HUES64 (cell line): ENCODE results near the gene SSX2IP.

ENCODE experiments used
- H3K27ac ChIP-seq: 2 replicates; pipeline ENCODE4 v1.7.0; 2013; ENCODE audit warnings: low read depth, low read length, inconsistent platforms
- H3K27me3 ChIP-seq: 2 replicates; pipeline ENCODE4 v1.6.1; 2013; ENCODE audit warnings: mild to moderate bottlenecking, low read length; ENCODE audit not compliant: insufficient read depth
- H3K36me3 ChIP-seq: 2 replicates; pipeline ENCODE4 v1.6.1; 2013; ENCODE audit warnings: mild to moderate bottlenecking, low read length; ENCODE audit not compliant: insufficient read depth
- H3K4me1 ChIP-seq: 2 replicates; pipeline ENCODE4 v1.6.1; 2013; ENCODE audit warnings: mild to moderate bottlenecking, low read length, moderate library complexity; ENCODE audit not compliant: insufficient read depth
- H3K4me3 ChIP-seq: 2 replicates; pipeline ENCODE4 v1.5.1; 2013; ENCODE audit warnings: mild to moderate bottlenecking, low read length, moderate library complexity
- H3K9ac ChIP-seq: 2 replicates; pipeline ENCODE4 v1.6.1; 2013; ENCODE audit warnings: mild to moderate bottlenecking, low read depth, low read length
- H3K9me3 ChIP-seq: 2 replicates; pipeline ENCODE4 v1.6.1; 2013; ENCODE audit warnings: low read depth, low read length; ENCODE audit not compliant: insufficient read depth
- WGBS: fragments of 150-250, 120-280 bp; methylation state at CpG from one replicate; pipeline ENCODE4 v1.1.7; 2013; ENCODE audit warnings: missing lambda C conversion rate; 5-methylcytosine and 5-hydroxymethylcytosine counted together

Gene SSX2IP

GRCh38 chr1:84635429-84635828, 54.8 kb downstream of the SSX2IP start:
- H3K27ac ChIP-seq, result no peak overlapping the region

GRCh38 chr1:84634536-84635205, 55.6 kb downstream of the SSX2IP start:
- no peak overlapping the region for H3K27ac ChIP-seq
- H3K4me3 ChIP-seq, result no peak overlapping the region
- WGBS, result 75% methylated on average over 5 of the region's 5 CpGs
- no peaks in the 10 kb centered on the region for H3K36me3 ChIP-seq
- H3K27me3 ChIP-seq, result no peaks in the 10 kb centered on the region
- peaks cover 4% of the 10 kb centered on the region; the same call in 1 of the 2 replicates for H3K4me1 ChIP-seq
- H3K9me3 ChIP-seq, result no peaks in the 10 kb centered on the region
- H3K9ac ChIP-seq, result no peak overlapping the region

More at GRCh38 chr1:84635429-84635828, 54.8 kb downstream of the SSX2IP start:
- Histone ChIP-seq H3K9ac (no peak overlapping the region), H3K9me3 (no peaks in the 10 kb centered on the region), H3K36me3 (no peaks in the 10 kb centered on the region), H3K4me3 (no peak overlapping the region), H3K27me3 (no peaks in the 10 kb centered on the region), H3K4me1 (peaks cover 4% of the 10 kb centered on the region; the same call in 1 of the 2 replicates)
- 95% methylated on average over 2 of the region's 2 CpGs for WGBS

GRCh38 chr1:84632673-84633434, 57.4 kb downstream of the SSX2IP start:
- 84% methylated on average over 2 of the region's 2 CpGs for WGBS

GRCh38 chr1:84632137-84632536, 58.1 kb downstream of the SSX2IP start:
- no peaks in the 10 kb centered on the region for H3K9me3 ChIP-seq
- H3K27ac ChIP-seq, result no peak overlapping the region
- no peak overlapping the region for H3K4me3 ChIP-seq
- peaks cover 4% of the 10 kb centered on the region; the same call in 1 of the 2 replicates for H3K4me1 ChIP-seq
- no peaks in the 10 kb centered on the region for H3K27me3 ChIP-seq
- H3K36me3 ChIP-seq, result no peaks in the 10 kb centered on the region
- 79% methylated on average over 6 of the region's 6 CpGs for WGBS
- no peak overlapping the region for H3K9ac ChIP-seq

More at GRCh38 chr1:84632673-84633434, 57.4 kb downstream of the SSX2IP start:
- no peak overlapping the region for H3K9ac ChIP-seq
- H3K4me3 ChIP-seq, result no peak overlapping the region
- H3K9me3 ChIP-seq, result no peaks in the 10 kb centered on the region
- peaks cover 4% of the 10 kb centered on the region; the same call in 1 of the 2 replicates for H3K4me1 ChIP-seq
- H3K27ac ChIP-seq, result no peak overlapping the region
- no peaks in the 10 kb centered on the region for H3K36me3 ChIP-seq
- no peaks in the 10 kb centered on the region for H3K27me3 ChIP-seq

GRCh38 chr1:84624876-84625275, 65.4 kb downstream of the SSX2IP start:
- Histone ChIP-seq H3K4me3 (no peak overlapping the region), H3K27ac (no peak overlapping the region), H3K36me3 (no peaks in the 10 kb centered on the region), H3K9ac (no peak overlapping the region), H3K4me1 (peaks cover under 1% of the 10 kb centered on the region; the same call in 1 of the 2 replicates), H3K9me3 (no peaks in the 10 kb centered on the region), H3K27me3 (no peaks in the 10 kb centered on the region)
- WGBS, result 98% methylated on average over 4 of the region's 5 CpGs

GRCh38 chr1:84621553-84621952, 68.7 kb downstream of the SSX2IP start:
- Histone ChIP-seq H3K36me3 (no peaks in the 10 kb centered on the region), H3K27me3 (no peaks in the 10 kb centered on the region), H3K4me1 (peaks cover 7% of the 10 kb centered on the region; the same call in 1 of the 2 replicates), H3K27ac (no peak overlapping the region), H3K4me3 (no peak overlapping the region), H3K9me3 (no peaks in the 10 kb centered on the region), H3K9ac (no peak overlapping the region)
- WGBS, result 93% methylated on average over 14 of the region's 14 CpGs

GRCh38 chr1:84620720-84621313, 69.4 kb downstream of the SSX2IP start:
- peak overlapping the region; percentile 55 for H3K27ac ChIP-seq
- H3K4me3 ChIP-seq, result peak overlapping the region; percentile 84
- H3K9ac ChIP-seq, result peak overlapping the region; percentile 85

GRCh38 chr1:84619383-84620102, 70.7 kb downstream of the SSX2IP start:
- Histone ChIP-seq H3K4me3 (no peak overlapping the region), H3K36me3 (no peaks in the 10 kb centered on the region), H3K4me1 (peaks cover 7% of the 10 kb centered on the region; the same call in 1 of the 2 replicates), H3K27ac (no peak overlapping the region), H3K9ac (no peak overlapping the region), H3K27me3 (no peaks in the 10 kb centered on the region), H3K9me3 (peaks cover 4% of the 10 kb centered on the region)
- 78% methylated on average over 9 of the region's 9 CpGs for WGBS

More at GRCh38 chr1:84620720-84621313, 69.4 kb downstream of the SSX2IP start:
- WGBS, result 2% methylated on average over 46 of the region's 46 CpGs
- Histone ChIP-seq H3K4me1 (peaks cover 7% of the 10 kb centered on the region; the same call in 1 of the 2 replicates), H3K27me3 (no peaks in the 10 kb centered on the region), H3K9me3 (no peaks in the 10 kb centered on the region), H3K36me3 (no peaks in the 10 kb centered on the region)

GRCh38 chr1:84617349-84617748, 72.9 kb downstream of the SSX2IP start:
- WGBS, result 88% methylated on average over 2 of the region's 2 CpGs
- no peaks in the 10 kb centered on the region for H3K36me3 ChIP-seq
- peaks cover 7% of the 10 kb centered on the region; the same call in 1 of the 2 replicates for H3K4me1 ChIP-seq
- no peak overlapping the region for H3K4me3 ChIP-seq
- H3K9me3 ChIP-seq, result peaks cover 24% of the 10 kb centered on the region
- H3K27ac ChIP-seq, result no peak overlapping the region
- no peaks in the 10 kb centered on the region for H3K27me3 ChIP-seq
- H3K9ac ChIP-seq, result no peak overlapping the region

GRCh38 chr1:84615790-84616189, 74.5 kb downstream of the SSX2IP start:
- Histone ChIP-seq H3K4me3 (no peak overlapping the region), H3K27me3 (no peaks in the 10 kb centered on the region), H3K36me3 (no peaks in the 10 kb centered on the region), H3K4me1 (peaks cover 11% of the 10 kb centered on the region; the same call in 1 of the 2 replicates), H3K9ac (no peak overlapping the region), H3K9me3 (peaks cover 24% of the 10 kb centered on the region), H3K27ac (no peak overlapping the region)
- 100% methylated on average over 1 of the region's 1 CpG for WGBS
